ENCODE measurements around the gene KIR2DL4.
"Not testable (repeated sequence)": the region's sequence is repeated elsewhere in the genome, so short reads cannot be mapped to it uniquely, and the experiment has no call there.

The KIR2DL4 gene

DNA sequence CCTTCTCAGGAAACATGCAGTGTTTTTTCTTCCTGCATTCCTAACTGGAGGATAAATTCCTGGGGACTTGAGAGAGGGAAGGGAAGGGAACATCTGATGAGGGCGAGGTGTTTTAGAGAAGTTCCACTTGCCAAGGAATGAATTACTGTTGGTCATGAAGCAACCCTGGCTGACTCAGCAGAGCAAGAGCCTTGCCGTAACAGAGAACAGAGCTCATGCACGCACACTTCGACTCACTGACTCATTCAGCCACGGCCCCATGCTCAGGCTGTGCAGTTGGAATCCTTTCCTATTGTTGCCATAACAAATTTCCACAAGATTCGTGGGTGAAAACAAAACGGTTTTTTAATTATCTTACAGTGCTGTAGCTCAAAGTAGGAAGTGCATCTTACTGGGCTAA lies 21.9 kb downstream of the KIR2DL4 start:
- POLR2A ChIA-PET: not testable (repeated sequence)
- WGBS (ENCODE audit: insufficient coverage): 75% methylated on average over 3 of the region's 7 CpGs
- peak in 1 of 3 donors; percentile 8 for DNase-seq

DNA sequence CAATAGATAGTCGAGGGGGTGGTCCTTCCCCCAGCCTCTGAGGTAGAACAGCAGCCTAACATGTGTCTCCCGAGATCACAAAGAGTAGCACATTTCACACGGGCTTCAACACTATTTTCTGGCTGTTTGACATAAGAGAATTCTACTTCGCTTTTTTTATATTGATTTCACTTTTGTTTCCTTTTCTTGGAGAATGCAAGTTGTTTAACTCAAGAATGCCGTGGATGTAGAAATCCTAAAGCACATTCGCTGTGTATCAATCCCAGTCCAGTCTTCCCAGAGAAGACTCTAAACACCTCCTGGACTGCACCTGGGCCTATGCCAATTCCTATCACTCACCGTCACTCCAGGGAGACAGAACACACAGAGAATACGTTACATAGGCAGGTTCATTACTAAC lies 24.7 kb downstream of the KIR2DL4 start:
- DNase-seq; CTCF ChIA-PET; H3K36me3 ChIP-seq (ENCODE audit: control insufficient read depth in 4 of 4, insufficient read depth in 4 of 4, low read length in 3 of 4); H3K4me3 ChIP-seq (ENCODE audit: control insufficient read depth in 1 of 7, extremely low read depth in 1 of 7, insufficient read depth in 4 of 7, low read depth in 2 of 7, low read length in 6 of 7); POLR2A ChIA-PET; H3K9me3 ChIP-seq (ENCODE audit: control extremely low read depth in 1 of 5, control insufficient read depth in 4 of 5, insufficient read depth in 2 of 5, low read depth in 1 of 5, low read length in 4 of 5); H3K27me3 ChIP-seq (replicated peaks in 2 of 5; ENCODE audit: control insufficient read depth in 4 of 5, insufficient read depth in 5 of 5, low read length in 4 of 5); H3K4me1 ChIP-seq (ENCODE audit: control extremely low read depth in 1 of 4, control insufficient read depth in 4 of 4, insufficient read depth in 4 of 4, low read length in 3 of 4); H3K27ac ChIP-seq (ENCODE audit: insufficient read depth in 1 of 2, low read depth in 1 of 2, low read length in 2 of 2, poor library complexity in 1 of 2, severe bottlenecking in 2 of 2): not testable (repeated sequence)
- 84% methylated on average over 5 of the region's 8 CpGs for WGBS (ENCODE audit: insufficient coverage)

More for the DNA sequence above, 21.9 kb downstream of the KIR2DL4 start:
- H3K36me3 ChIP-seq (ENCODE audit: control insufficient read depth in 4 of 4, insufficient read depth in 4 of 4, low read length in 3 of 4); H3K4me3 ChIP-seq (ENCODE audit: control insufficient read depth in 1 of 7, extremely low read depth in 1 of 7, insufficient read depth in 4 of 7, low read depth in 2 of 7, low read length in 6 of 7); H3K4me1 ChIP-seq (ENCODE audit: control extremely low read depth in 1 of 4, control insufficient read depth in 4 of 4, insufficient read depth in 4 of 4, low read length in 3 of 4); CTCF ChIA-PET; H3K9me3 ChIP-seq (ENCODE audit: control extremely low read depth in 1 of 5, control insufficient read depth in 4 of 5, insufficient read depth in 2 of 5, low read depth in 1 of 5, low read length in 4 of 5); H3K27ac ChIP-seq (ENCODE audit: insufficient read depth in 1 of 2, low read depth in 1 of 2, low read length in 2 of 2, poor library complexity in 1 of 2, severe bottlenecking in 2 of 2): not testable (repeated sequence)
- peaks cover 0 to 13% (median 0%) of the 10 kb centered on the region in 5 experiments for H3K27me3 ChIP-seq (replicated peaks in 2 of 5; ENCODE audit: control insufficient read depth in 4 of 5, insufficient read depth in 5 of 5, low read length in 4 of 5)

DNA sequence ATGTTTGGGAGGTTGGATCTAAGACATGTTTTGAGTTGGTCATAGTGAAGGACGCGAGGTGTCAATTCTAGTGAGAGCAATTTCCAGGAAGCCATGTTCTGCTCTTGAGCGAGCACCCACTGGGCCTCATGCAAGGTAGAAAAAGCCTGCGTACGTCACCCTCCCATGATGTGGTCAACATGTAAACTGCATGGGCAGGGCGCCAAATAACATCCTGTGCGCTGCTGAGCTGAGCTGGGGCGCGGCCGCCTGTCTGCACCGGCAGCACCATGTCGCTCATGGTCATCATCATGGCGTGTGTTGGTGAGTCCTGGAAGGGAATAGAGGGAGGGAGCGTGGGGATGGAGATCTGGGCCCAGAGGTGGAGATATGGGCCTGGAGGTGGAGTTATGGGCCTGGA lies 29.1 kb downstream of the KIR2DL4 start, which contains the start of gene KIR2DS4:
Gene KIR2DS4, plus strand, starts transcription at position 181 of the 400 bp plus-strand sequence.
- H3K9me3 ChIP-seq (ENCODE audit: control extremely low read depth in 1 of 5, control insufficient read depth in 4 of 5, insufficient read depth in 2 of 5, low read depth in 1 of 5, low read length in 4 of 5); H3K27ac ChIP-seq (ENCODE audit: insufficient read depth in 1 of 2, low read depth in 1 of 2, low read length in 2 of 2, poor library complexity in 1 of 2, severe bottlenecking in 2 of 2); H3K36me3 ChIP-seq (ENCODE audit: control insufficient read depth in 4 of 4, insufficient read depth in 4 of 4, low read length in 3 of 4); H3K27me3 ChIP-seq (replicated peaks in 2 of 5; ENCODE audit: control insufficient read depth in 4 of 5, insufficient read depth in 5 of 5, low read length in 4 of 5); DNase-seq; CTCF ChIA-PET; H3K4me1 ChIP-seq (ENCODE audit: control extremely low read depth in 1 of 4, control insufficient read depth in 4 of 4, insufficient read depth in 4 of 4, low read length in 3 of 4); POLR2A ChIA-PET; H3K4me3 ChIP-seq (ENCODE audit: control insufficient read depth in 1 of 7, extremely low read depth in 1 of 7, insufficient read depth in 4 of 7, low read depth in 2 of 7, low read length in 6 of 7): not testable (repeated sequence)
- 100% methylated on average over 2 of the region's 14 CpGs for WGBS (ENCODE audit: insufficient coverage)

DNA sequence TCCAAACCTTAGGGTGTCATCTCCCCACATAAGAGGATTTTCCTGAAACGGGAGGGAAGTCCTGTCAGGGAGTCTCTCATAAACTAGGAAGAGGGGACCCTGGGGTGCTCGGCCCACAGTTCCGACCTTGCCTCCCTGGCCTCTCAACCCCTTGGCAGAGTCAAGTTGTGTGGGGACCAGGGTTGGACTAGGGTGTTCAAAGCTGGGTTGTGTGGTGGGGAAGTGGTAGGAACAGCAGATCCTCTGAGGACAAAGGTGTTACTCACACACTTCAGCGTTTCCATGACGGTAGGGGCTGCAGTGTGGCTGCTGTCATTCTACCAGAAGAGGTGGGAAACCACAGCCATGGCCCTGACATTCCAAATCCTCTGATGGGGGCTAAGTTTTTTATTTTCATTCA lies 31.7 kb downstream of the KIR2DL4 start:
- H3K4me3 ChIP-seq (ENCODE audit: control insufficient read depth in 1 of 7, extremely low read depth in 1 of 7, insufficient read depth in 4 of 7, low read depth in 2 of 7, low read length in 6 of 7); H3K9me3 ChIP-seq (ENCODE audit: control extremely low read depth in 1 of 5, control insufficient read depth in 4 of 5, insufficient read depth in 2 of 5, low read depth in 1 of 5, low read length in 4 of 5); CTCF ChIA-PET; H3K4me1 ChIP-seq (ENCODE audit: control extremely low read depth in 1 of 4, control insufficient read depth in 4 of 4, insufficient read depth in 4 of 4, low read length in 3 of 4); H3K27ac ChIP-seq (ENCODE audit: insufficient read depth in 1 of 2, low read depth in 1 of 2, low read length in 2 of 2, poor library complexity in 1 of 2, severe bottlenecking in 2 of 2); DNase-seq; H3K27me3 ChIP-seq (replicated peaks in 2 of 5; ENCODE audit: control insufficient read depth in 4 of 5, insufficient read depth in 5 of 5, low read length in 4 of 5); H3K36me3 ChIP-seq (ENCODE audit: control insufficient read depth in 4 of 4, insufficient read depth in 4 of 4, low read length in 3 of 4); POLR2A ChIA-PET: not testable (repeated sequence)
- no CpG with 5 or more reads among the region's 5 CpGs for WGBS (ENCODE audit: insufficient coverage)

DNA sequence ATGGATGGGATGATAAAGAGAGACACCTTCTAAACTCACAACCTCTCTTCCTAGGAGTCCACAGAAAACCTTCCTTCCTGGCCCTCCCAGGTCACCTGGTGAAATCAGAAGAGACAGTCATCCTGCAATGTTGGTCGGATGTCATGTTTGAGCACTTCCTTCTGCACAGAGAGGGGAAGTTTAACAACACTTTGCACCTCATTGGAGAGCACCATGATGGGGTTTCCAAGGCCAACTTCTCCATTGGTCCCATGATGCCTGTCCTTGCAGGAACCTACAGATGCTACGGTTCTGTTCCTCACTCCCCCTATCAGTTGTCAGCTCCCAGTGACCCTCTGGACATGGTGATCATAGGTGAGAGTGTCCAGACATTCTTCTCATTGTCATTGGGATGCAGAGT lies 34.1 kb downstream of the KIR2DL4 start:
- H3K27ac ChIP-seq (ENCODE audit: insufficient read depth in 1 of 2, low read depth in 1 of 2, low read length in 2 of 2, poor library complexity in 1 of 2, severe bottlenecking in 2 of 2); CTCF ChIA-PET; H3K4me3 ChIP-seq (ENCODE audit: control insufficient read depth in 1 of 7, extremely low read depth in 1 of 7, insufficient read depth in 4 of 7, low read depth in 2 of 7, low read length in 6 of 7); POLR2A ChIA-PET; H3K9me3 ChIP-seq (ENCODE audit: control extremely low read depth in 1 of 5, control insufficient read depth in 4 of 5, insufficient read depth in 2 of 5, low read depth in 1 of 5, low read length in 4 of 5); H3K36me3 ChIP-seq (ENCODE audit: control insufficient read depth in 4 of 4, insufficient read depth in 4 of 4, low read length in 3 of 4); DNase-seq; H3K4me1 ChIP-seq (ENCODE audit: control extremely low read depth in 1 of 4, control insufficient read depth in 4 of 4, insufficient read depth in 4 of 4, low read length in 3 of 4); H3K27me3 ChIP-seq (replicated peaks in 2 of 5; ENCODE audit: control insufficient read depth in 4 of 5, insufficient read depth in 5 of 5, low read length in 4 of 5): not testable (repeated sequence)
- no CpG with 5 or more reads among the region's 2 CpGs for WGBS (ENCODE audit: insufficient coverage)

DNA sequence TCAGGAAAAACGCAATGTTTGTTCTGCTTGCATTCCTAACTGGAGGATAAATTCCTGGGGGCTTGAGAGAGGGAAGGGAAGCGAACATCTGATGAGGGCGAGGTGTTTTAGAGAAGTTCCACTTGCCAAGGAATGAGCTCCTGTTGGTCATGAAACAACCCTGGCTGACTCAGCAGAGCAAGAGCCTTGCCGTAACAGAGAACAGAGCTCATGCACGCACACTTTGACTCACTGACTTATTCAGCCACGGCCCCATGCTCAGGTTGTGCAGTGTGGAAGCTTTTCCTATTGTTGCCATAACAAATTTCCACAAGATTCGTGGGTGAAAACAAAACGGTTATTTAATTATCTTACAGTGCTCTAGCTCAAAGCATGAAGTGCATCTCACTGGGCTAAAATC lies 39.8 kb downstream of the KIR2DL4 start:
- POLR2A ChIA-PET; H3K4me1 ChIP-seq (ENCODE audit: control extremely low read depth in 1 of 4, control insufficient read depth in 4 of 4, insufficient read depth in 4 of 4, low read length in 3 of 4); CTCF ChIA-PET; H3K4me3 ChIP-seq (ENCODE audit: control insufficient read depth in 1 of 7, extremely low read depth in 1 of 7, insufficient read depth in 4 of 7, low read depth in 2 of 7, low read length in 6 of 7); H3K9me3 ChIP-seq (ENCODE audit: control extremely low read depth in 1 of 5, control insufficient read depth in 4 of 5, insufficient read depth in 2 of 5, low read depth in 1 of 5, low read length in 4 of 5); H3K36me3 ChIP-seq (ENCODE audit: control insufficient read depth in 4 of 4, insufficient read depth in 4 of 4, low read length in 3 of 4); DNase-seq; H3K27me3 ChIP-seq (replicated peaks in 2 of 5; ENCODE audit: control insufficient read depth in 4 of 5, insufficient read depth in 5 of 5, low read length in 4 of 5); H3K27ac ChIP-seq (ENCODE audit: insufficient read depth in 1 of 2, low read depth in 1 of 2, low read length in 2 of 2, poor library complexity in 1 of 2, severe bottlenecking in 2 of 2): not testable (repeated sequence)
- 79% methylated on average over 3 of the region's 8 CpGs for WGBS (ENCODE audit: insufficient coverage)

DNA sequence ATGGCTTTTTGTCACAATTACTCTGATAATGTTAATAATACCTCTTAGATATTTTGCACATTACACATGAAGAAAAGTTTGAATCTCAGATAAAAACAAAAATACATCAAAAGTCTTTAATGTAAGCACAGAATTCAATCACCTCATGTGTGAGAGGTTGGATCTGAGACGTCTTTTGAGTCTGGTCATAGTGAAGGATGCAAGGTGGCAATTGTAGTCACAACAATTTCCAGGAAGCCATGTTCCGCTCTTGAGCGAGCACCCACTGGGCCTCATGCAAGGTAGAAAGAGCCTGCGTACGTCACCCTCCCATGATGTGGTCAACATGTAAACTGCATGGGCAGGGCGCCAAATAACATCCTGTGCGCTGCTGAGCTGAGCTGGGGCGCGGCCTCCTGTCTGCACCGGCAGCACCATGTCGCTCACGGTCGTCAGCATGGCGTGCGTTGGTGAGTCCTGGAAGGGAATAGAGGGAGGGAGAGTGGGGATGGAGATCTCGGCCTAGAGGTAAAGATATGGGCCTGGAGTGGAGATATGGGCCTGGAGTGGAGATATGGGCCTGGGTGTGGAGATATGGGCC lies 46.7 kb downstream of the KIR2DL4 start, which contains the start of gene KIR3DL2:
Gene KIR3DL2, plus strand, starts transcription at position 383 of the 580 bp plus-strand sequence. Its CDS starts 33 bp downstream, at position 416.
- POLR2A ChIA-PET; DNase-seq; H3K27ac ChIP-seq (ENCODE audit: insufficient read depth in 1 of 2, low read depth in 1 of 2, low read length in 2 of 2, poor library complexity in 1 of 2, severe bottlenecking in 2 of 2): not testable (repeated sequence)

More for the DNA sequence above, 46.7 kb downstream of the KIR2DL4 start, which contains the start of gene KIR3DL2:
- CTCF ChIA-PET; H3K36me3 ChIP-seq (ENCODE audit: control insufficient read depth in 4 of 4, insufficient read depth in 4 of 4, low read length in 3 of 4); H3K4me1 ChIP-seq (ENCODE audit: control extremely low read depth in 1 of 4, control insufficient read depth in 4 of 4, insufficient read depth in 4 of 4, low read length in 3 of 4); H3K27me3 ChIP-seq (replicated peaks in 2 of 5; ENCODE audit: control insufficient read depth in 4 of 5, insufficient read depth in 5 of 5, low read length in 4 of 5); H3K9me3 ChIP-seq (ENCODE audit: control extremely low read depth in 1 of 5, control insufficient read depth in 4 of 5, insufficient read depth in 2 of 5, low read depth in 1 of 5, low read length in 4 of 5); H3K4me3 ChIP-seq (ENCODE audit: control insufficient read depth in 1 of 7, extremely low read depth in 1 of 7, insufficient read depth in 4 of 7, low read depth in 2 of 7, low read length in 6 of 7): not testable (repeated sequence)
- 87% methylated on average over 12 of the region's 16 CpGs for WGBS (ENCODE audit: insufficient coverage)

Data from common myeloid progenitor, CD34-positive (primary cell).